Measurements from ENCODE around the gene PCDHA8.
"Not testable (repeated sequence)": the region's sequence is repeated elsewhere in the genome, so short reads cannot be mapped to it uniquely, and the experiment has no call there.

The PCDHA8 gene

GRCh38 chr5:140869555-140869886, 28.5 kb downstream of the PCDHA8 start:
- no peak for DNase-seq (ENCODE audit: low read depth in 1 of 2, low spot score in 1 of 2)

- DNase-seq (ENCODE audit: low read depth in 1 of 2, low spot score in 1 of 2), result no peak
Observed at GRCh38 chr5:140870221-140871201, 29.5 kb downstream of the PCDHA8 start.

- no peak for DNase-seq (ENCODE audit: low read depth in 1 of 2, low spot score in 1 of 2)
Observed at GRCh38 chr5:140875085-140876065, 34.4 kb downstream of the PCDHA8 start, which contains the start of gene PCDHA12. TSS of gene PCDHA12 (plus strand) at chr5:140875308. CDS start at chr5:140875473, 165 bp downstream.

GRCh38 chr5:140876541-140877261, 35.7 kb downstream of the PCDHA8 start:
- not testable (repeated sequence) for DNase-seq (ENCODE audit: low read depth in 1 of 2, low spot score in 1 of 2)

GRCh38 chr5:140877262-140877581, 36.2 kb downstream of the PCDHA8 start:
- no peak for DNase-seq (ENCODE audit: low read depth in 1 of 2, low spot score in 1 of 2)

- no peak for DNase-seq (ENCODE audit: low read depth in 1 of 2, low spot score in 1 of 2)
Observed at GRCh38 chr5:140881889-140882590, 41.1 kb downstream of the PCDHA8 start, which contains the start of gene PCDHA13. TSS of gene PCDHA13 (plus strand) at chr5:140882124. CDS start at chr5:140882269, 145 bp downstream.

- DNase-seq (ENCODE audit: low read depth in 1 of 2, low spot score in 1 of 2), result no peak
Observed at GRCh38 chr5:140882591-140882899, 41.6 kb downstream of the PCDHA8 start.

- no peak for DNase-seq (ENCODE audit: low read depth in 1 of 2, low spot score in 1 of 2)
Observed at GRCh38 chr5:140883373-140883772, 42.4 kb downstream of the PCDHA8 start.

- DNase-seq (ENCODE audit: low read depth in 1 of 2, low spot score in 1 of 2), result no peak
Observed at GRCh38 chr5:140883927-140884697, 43.1 kb downstream of the PCDHA8 start.
